PFSK-1 (cell line): Measurements from ENCODE around the gene MAPKAPK3.

Experiments used
- FOXP2 ChIP-seq: optimal IDR thresholded peaks from 2 replicates; pipeline ENCODE3; 2011; ENCODE audit warnings: borderline replicate concordance, control low read depth, inconsistent platforms; ENCODE audit not compliant: insufficient read depth; ENCODE audit errors: extremely low read length, extremely low read depth
- POLR2AphosphoS5 ChIP-seq: IDR thresholded peaks from 2 replicates; pipeline ENCODE4 v1.6.1; 2012; ENCODE audit warnings: low read depth, mild to moderate bottlenecking, control low read depth, low read length, moderate library complexity
- SIN3A ChIP-seq: IDR thresholded peaks from 2 replicates; pipeline ENCODE4 v1.6.1; 2012; ENCODE audit warnings: mild to moderate bottlenecking, low read length, moderate library complexity, borderline replicate concordance; ENCODE audit not compliant: insufficient read depth
- TAF1 ChIP-seq: IDR thresholded peaks from 2 replicates; pipeline ENCODE4 v1.6.1; 2012; ENCODE audit warnings: low read length, control low read depth, borderline replicate concordance; ENCODE audit not compliant: insufficient read depth
- TF ChIP-seq, protein P1 (sequence below), 2 experiments: IDR thresholded peaks; 2 replicates each; pipeline versions ENCODE4 v1.6.1 to v1.8.0; 2011 to 2012; ENCODE audit warnings: low read depth in 2 of 2, low read length in 2 of 2, control low read depth in 1 of 2, inconsistent platforms in 1 of 2, mild to moderate bottlenecking in 1 of 2, moderate library complexity in 1 of 2; ENCODE audit not compliant: insufficient read depth in 1 of 2

MAPKAPK3 gene

DNA sequence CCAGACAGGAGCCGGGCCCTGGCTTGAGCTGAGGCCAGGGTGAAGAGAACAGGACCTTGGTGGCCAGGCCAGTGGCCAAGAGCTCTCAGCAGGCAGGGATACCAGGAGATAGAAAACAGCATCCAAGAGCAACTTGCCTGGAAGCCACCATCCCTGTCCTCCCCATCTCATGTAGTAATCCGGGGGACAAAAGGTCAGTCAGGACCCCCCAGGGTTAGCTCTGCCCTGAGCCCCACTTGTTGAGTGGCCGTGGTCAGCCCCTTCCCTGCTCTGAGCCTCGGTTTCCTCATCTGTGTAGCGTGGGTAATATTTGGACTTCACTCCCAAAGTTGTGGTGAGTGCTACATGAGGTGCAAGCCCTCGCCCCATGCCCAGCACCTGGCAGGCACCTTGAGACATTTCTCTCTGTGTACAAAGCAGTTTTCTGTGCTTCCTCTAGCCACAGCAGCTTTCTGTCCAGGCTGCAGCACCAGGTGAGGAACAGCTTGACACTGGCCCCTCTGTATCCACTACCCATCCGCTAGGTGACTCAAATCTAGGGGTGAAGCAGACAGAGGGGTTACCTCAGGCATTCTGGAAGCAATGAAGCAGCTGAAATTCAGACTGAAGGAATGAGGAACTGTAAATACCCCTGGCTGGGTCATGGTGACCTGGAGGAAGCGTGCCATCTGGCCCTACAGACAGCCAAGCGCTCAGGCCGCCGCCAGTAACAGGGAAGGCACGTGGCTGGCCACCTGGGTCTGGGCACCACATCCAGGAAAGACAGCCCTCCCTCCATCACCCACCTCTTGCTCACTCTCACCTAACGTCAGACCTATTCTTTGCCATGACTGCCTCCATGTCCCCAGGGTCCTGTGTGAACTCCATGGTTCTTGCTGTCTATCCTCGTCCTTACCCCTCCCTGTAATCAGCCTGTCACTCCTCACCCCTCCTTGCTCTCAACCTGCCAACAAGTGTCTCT, 12.0 kb upstream of the MAPKAPK3 start:
- TF ChIP-seq FOXP2 (no peak), TAF1 (no peak), SIN3A (no peak), POLR2AphosphoS5 (no peak)
- TF ChIP-seq, protein P1, sequence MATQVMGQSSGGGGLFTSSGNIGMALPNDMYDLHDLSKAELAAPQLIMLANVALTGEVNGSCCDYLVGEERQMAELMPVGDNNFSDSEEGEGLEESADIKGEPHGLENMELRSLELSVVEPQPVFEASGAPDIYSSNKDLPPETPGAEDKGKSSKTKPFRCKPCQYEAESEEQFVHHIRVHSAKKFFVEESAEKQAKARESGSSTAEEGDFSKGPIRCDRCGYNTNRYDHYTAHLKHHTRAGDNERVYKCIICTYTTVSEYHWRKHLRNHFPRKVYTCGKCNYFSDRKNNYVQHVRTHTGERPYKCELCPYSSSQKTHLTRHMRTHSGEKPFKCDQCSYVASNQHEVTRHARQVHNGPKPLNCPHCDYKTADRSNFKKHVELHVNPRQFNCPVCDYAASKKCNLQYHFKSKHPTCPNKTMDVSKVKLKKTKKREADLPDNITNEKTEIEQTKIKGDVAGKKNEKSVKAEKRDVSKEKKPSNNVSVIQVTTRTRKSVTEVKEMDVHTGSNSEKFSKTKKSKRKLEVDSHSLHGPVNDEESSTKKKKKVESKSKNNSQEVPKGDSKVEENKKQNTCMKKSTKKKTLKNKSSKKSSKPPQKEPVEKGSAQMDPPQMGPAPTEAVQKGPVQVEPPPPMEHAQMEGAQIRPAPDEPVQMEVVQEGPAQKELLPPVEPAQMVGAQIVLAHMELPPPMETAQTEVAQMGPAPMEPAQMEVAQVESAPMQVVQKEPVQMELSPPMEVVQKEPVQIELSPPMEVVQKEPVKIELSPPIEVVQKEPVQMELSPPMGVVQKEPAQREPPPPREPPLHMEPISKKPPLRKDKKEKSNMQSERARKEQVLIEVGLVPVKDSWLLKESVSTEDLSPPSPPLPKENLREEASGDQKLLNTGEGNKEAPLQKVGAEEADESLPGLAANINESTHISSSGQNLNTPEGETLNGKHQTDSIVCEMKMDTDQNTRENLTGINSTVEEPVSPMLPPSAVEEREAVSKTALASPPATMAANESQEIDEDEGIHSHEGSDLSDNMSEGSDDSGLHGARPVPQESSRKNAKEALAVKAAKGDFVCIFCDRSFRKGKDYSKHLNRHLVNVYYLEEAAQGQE (IDR thresholded peaks at IDR 0.05; ENCODE audit: insufficient read depth in 1 of 2, low read depth in 2 of 2, low read length in 2 of 2), result no peak

DNA sequence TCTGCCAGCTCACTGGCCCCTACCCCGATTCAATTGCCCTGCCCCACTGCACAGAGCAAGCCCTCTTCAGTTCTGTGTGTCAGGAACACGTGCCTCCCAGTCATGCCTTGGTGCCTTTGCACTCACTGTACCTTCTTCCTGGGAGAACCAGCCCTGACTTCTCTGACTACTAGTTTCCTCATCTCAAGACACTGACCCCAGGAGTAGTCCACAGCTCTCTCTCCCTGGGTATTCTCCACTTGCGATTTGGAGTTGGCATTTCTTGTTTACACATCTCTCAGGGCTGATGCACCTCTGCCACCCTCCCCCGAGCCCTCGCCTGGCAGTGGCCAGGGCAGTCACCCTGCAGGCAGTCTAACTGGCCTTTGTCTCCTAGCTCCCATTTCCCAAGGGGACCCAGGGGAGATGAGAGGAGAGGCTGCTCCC, 11.0 kb upstream of the MAPKAPK3 start:
- TF ChIP-seq POLR2AphosphoS5 (no peak), SIN3A (no peak), FOXP2 (no peak), TAF1 (no peak)
- TF ChIP-seq, protein P1 (IDR thresholded peaks at IDR 0.05; ENCODE audit: insufficient read depth in 1 of 2, low read depth in 2 of 2, low read length in 2 of 2), result no peak

DNA sequence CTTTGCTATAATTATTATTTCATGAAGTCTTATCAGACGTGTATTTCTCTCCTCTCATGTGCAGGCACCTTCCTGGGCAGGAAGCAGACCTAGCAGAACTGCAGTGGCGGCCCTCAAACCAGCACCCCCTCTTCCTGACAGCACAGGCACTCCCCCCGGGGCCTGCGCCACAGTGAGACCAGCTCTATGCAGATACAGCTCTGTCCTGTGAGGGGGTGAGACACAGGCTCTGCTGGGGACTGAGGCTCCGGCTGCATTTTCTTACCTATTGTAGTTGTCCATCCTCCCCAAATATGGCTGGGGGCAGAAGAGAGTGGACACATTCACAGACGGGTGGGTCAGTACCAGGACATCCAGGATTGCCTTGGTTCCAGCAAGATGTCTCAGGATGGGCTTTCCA, 10.4 kb upstream of the MAPKAPK3 start:
- TF ChIP-seq, protein P1 (IDR thresholded peaks at IDR 0.05; ENCODE audit: insufficient read depth in 1 of 2, low read depth in 2 of 2, low read length in 2 of 2), result no peak
- TF ChIP-seq SIN3A (no peak), POLR2AphosphoS5 (no peak), TAF1 (no peak), FOXP2 (no peak)

DNA sequence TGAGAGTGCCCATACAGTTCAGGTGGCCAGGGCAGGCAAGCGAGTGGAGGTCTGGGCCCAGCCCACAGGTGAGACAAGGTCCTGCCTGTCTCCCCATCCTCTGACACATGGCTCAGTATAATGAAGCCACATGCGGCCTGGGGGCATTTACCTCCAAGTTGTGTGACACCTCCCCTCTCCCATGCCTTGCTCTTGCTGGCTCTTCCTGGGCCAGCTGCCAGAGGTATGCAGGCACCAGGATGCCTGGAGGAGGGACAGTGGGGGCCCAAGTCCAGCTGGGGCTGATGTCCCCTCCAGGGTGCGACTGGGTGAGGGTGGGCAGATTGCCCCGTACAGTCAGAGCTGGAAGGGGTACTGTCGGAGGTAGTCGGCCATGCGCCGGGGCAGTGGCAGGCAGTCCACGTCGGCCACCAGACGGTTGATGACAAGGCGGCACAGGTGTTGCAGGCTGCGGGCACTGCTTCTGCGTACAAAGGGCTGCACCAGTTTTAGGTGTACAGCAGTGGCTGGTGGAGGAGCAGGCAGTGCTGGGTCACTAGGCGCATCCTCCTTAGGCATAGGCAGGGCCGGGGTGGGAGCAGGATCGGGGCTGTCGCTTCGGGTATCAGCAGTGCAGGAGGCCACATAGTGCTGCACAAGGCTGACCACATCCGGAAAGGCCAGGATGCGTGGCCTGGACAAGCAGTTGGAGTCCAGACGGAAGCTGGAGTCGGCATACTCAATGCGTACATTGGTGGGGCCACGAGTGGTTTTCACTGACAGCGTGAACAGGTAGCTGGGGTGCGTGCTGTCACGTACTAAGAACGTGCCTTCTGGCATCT, 9.5 kb upstream of the MAPKAPK3 start:
- TF ChIP-seq POLR2AphosphoS5 (no peak), SIN3A (no peak), FOXP2 (no peak), TAF1 (no peak)
- TF ChIP-seq, protein P1 (IDR thresholded peaks at IDR 0.05; ENCODE audit: insufficient read depth in 1 of 2, low read depth in 2 of 2, low read length in 2 of 2), result no peak
